ENCODE data around the gene IPO13.

Gene IPO13

DNA sequence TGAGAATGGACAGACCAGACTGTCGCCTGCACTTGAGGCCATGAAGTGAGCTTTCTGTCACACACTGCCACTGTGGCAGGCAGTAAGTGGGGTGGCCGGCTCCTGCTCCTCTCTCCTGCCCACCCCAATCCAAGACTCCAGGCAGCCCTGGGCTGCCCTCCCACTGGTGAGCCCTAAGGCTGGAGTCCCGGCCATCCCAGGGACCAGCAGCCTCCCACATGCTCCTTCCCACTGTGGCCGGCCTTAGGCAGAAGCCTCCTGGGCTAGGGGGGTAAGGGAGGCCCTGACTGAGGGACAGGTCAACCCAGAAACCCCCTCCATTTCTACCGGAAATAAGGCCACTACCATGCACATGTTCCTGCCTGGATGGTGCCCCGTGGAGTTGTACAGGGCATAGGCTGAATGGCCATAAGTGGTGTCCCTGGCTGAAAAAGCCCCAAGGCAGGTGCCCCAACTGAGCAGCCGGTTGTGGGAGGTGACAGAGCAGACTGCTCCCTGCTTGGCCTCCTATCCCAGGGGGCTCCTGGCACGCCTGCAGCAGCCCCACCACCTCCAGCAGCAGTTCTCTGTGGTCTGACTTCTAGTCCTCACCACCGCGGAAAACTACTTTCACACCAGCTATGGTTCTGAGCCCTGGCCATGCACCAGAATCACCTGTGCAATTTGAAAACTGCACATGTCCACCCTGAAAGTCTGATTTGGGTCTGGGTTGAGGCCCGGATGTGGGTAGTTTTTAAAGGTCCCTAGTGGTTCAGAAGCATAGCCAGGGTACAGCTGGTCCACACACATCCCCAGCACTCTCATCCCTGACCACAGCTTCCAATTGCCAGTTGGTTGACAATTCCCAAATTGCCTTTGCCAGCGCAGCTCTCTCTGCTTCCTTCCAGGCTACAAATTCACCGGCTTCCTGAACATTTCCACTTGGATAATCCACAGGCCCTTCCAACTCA lies 14.8 kb upstream of the IPO13 start:
- no peak for DNase-seq

DNA sequence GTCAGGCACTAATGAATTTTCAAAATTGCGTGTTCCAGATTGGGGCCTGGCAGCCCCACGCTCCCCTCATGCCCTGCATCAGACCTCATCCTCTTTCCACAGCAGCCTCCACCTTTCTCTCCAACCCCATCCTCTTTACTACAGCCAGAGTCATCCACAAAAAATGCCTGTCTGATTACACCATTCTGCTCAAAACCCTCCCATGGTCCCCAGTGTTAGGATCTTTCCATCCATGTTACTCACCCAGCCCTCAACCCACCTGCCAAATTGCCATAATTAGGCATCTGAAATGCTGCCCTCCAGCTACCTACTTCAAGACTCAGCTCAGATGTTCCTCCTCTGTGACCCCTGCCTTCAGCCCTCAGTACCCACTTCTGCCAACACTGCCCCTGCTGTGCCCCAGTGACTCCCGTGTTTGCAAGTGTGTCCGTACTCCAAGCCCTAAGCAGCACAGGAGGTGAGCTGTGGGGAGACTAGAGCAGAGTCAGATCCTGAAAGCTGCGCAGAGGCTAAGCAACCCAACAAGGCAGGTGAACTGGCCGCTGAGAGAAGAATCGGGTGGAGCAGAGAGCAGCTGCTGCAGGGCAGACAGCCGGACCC lies 13.9 kb upstream of the IPO13 start:
- DNase-seq = no peak

DNA sequence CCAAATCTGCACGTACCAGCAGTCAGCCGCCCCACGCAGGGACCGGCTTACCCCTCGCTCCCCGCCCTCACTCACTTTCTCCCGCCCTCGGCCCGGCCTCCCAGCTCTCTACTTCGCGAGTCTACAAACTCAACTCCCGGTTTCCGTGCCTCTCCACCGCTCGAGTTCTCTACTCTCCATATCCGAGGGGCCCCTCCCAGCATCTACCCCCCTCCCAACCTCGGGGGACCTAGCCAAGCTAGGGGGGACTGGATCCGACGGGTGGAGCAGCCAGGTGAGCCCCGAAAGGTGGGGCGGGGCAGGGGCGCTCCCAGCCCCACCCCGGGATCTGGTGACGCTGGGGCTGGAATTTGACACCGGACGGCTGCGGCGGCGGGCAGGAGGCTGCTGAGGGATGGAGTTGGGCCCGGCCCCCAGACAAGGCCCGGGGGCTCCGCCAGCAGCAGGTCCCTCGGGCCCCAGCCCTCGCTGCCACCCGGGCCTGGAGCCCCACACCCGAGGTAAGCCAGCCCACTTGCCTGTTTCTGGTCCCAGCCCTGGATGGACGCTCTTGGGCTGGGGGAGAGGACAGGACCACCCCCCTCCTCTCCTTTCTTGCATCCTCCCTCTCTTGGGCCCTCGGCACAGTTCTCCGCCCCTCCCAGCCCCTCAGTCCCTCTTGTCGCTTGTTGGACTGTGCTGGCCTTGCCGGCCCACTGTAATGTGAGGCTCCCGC lies 13.2 kb upstream of the IPO13 start, which contains the start of gene ARTN:
Gene ARTN (plus strand): TSS at position 416 of the 715 bp plus-strand sequence. CDS start 1,856 bp downstream, outside the sequence.
- peak; percentile 37 for DNase-seq

DNA sequence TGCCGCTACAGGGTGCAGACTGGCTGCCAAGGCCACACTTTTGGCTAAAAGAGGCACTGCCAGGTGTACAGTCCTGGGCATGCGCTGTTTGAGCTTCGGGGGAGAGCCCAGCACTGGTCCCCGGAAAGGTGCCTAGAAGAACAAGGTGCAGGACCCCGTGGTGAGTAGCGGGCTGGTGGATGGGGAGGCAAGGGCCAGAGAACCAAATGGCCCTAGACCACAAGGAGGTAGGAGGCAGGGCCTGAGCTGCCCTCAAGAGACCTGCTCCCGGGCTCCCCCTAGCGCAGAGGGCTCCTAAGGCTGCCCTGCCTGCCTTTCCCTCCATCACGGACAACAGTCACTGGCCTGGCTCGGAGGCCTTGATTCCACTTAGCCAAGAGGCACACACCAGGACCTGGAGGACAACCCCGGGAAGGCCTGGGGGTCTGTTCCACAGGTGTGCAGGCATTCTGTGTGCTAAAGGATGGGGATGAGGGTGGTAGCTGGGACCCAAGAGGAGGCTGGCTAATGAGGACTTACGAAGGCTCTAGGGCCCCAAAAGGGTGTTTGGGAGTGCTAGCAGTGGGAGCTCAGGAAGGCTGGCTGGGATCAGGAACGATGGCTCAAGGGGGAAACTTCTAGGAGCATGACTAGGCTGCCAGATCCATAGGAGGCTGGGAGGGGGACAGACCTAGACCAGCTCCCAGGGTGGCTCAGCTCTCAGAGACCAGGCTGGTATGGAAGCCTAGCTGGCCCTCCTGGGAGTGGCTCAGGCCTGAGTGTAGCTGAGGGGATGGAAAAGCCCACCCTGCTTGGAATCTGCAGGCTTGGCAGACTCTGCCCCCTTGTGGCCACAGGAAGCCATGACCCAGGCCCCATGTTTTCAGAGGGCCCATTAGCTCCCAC lies 12.4 kb upstream of the IPO13 start:
- peak; percentile 88 for DNase-seq

DNA sequence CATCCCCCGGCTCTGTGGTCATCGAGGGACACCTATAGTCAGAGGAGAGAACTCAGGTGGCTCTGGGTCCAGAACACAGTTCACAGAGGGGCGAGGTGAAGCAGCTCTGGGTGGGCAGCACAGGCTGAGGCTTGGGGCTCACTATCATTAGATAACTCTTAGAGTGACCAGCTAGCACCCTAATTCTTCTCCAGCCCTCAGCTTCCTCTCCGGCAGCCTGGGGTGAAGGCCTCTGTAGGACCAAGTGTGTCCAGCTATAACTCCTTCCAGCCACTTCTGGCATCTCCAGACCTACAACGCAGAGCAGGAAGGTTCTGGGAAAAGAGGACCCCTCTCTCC lies 11.8 kb upstream of the IPO13 start:
- DNase-seq = no peak

DNA sequence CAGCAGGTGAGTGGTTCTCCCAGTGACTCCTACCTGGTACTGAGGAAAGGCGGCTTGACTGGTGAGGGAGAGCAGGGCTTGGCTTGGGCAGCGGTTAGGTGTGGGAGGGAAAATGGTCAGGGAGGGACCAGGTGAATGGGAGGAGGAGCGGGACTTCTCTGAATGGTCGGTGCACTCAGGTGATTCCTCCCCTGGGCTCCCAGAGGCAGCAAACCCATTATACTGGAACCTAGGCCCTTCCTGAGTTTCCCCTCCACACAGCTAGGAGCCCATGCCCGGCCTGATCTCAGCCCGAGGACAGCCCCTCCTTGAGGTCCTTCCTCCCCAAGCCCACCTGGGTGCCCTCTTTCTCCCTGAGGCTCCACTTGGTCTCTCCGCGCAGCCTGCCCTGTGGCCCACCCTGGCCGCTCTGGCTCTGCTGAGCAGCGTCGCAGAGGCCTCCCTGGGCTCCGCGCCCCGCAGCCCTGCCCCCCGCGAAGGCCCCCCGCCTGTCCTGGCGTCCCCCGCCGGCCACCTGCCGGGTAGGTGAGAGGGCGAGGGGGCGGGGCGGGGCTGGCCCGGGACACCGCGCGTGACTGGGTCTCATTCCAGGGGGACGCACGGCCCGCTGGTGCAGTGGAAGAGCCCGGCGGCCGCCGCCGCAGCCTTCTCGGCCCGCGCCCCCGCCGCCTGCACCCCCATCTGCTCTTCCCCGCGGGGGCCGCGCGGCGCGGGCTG lies 10.9 kb upstream of the IPO13 start:
- DNase-seq = no peak

DNA sequence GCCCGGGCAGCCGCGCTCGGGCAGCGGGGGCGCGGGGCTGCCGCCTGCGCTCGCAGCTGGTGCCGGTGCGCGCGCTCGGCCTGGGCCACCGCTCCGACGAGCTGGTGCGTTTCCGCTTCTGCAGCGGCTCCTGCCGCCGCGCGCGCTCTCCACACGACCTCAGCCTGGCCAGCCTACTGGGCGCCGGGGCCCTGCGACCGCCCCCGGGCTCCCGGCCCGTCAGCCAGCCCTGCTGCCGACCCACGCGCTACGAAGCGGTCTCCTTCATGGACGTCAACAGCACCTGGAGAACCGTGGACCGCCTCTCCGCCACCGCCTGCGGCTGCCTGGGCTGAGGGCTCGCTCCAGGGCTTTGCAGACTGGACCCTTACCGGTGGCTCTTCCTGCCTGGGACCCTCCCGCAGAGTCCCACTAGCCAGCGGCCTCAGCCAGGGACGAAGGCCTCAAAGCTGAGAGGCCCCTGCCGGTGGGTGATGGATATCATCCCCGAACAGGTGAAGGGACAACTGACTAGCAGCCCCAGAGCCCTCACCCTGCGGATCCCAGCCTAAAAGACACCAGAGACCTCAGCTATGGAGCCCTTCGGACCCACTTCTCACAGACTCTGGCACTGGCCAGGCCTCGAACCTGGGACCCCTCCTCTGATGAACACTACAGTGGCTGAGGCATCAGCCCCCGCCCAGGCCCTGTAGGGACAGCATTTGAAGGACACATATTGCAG lies 10.2 kb upstream of the IPO13 start:
- DNase-seq = peak; percentile 71

DNA sequence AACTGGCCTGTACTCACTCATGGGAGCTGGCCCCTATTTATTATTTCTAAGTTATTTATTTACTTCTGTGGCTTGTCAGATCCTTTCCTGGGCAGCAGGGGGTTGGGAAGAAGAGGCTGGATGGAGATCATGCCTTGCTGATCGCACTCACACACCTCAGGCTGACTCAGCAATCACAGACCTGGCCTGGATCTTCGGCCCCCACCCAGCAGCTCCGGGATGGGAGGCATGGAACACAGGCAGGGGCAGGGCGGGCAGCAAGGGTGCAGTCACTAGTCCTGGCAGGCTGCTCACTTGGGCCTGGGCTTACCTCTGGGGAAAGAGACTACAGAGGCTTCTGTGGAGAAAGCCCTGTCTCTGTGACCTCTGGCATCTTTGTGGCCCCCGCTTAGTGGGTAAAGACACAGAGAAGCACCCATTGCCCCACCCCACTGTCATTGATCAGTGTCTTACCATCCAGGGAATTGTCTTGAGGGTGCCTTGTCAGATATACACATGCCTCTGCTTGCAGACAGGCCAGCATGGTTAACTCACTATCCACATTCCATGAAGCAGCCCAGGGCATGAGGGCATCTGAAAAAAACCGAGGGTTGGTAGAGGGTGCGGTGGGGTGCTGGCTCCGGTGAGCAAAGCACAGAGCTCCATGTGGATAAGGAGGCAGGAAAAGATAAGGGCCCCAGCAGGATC lies 9.4 kb upstream of the IPO13 start:
- no peak for DNase-seq

DNA sequence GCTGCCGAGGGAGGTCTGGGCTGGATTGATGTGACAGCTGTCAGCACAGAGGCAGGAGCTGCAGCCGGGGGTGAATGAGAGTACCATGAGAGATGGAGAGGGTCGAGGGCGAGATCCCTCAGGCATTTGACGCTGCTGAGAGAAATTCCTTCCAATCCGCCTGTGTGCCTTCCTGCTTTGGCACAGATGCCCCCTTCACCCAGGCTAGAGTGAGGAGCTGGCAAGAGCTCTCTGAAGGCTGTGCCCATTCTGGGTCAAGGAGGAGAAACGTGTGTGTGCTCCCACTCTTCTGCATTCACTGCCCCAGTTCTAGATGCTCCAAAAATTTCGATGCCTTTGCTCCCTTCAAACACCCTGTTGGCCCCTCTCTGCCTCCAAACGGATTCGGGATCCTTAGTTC lies 8.4 kb upstream of the IPO13 start:
- no peak for DNase-seq

DNA sequence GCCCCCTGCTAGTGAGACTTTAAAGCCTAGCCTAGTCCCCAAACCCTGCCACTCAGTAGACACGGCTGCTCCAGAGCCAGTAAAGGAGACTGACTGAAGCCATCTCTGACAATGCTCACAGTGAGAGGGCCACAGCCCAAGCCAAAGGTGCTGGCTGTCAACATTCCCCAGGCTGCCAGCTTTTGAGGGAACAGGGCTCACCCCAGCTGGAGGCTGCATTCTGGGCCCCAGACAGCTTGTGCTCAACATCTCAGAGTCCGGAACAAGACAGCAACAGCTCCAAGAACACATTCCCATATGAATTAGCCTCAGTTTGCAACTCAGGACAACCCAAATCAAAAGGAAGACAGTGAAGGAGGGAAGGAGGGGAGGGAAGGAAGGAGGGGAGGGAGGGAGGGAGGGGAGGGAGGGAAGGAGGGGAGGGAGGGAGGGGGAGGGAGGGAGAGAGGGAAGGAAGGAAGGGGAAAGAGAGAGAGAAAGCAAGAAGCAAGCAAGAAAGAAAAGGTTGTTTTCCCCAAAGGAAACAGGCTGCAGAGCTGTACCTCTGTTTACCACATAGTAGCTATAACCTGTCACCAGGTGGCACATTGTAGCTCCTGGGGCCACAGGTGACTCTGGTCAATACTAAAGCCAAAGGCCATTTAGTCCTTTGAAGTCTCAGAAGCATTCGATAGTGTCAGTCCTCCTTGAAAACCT lies 7.7 kb upstream of the IPO13 start:
- DNase-seq = no peak

DNA sequence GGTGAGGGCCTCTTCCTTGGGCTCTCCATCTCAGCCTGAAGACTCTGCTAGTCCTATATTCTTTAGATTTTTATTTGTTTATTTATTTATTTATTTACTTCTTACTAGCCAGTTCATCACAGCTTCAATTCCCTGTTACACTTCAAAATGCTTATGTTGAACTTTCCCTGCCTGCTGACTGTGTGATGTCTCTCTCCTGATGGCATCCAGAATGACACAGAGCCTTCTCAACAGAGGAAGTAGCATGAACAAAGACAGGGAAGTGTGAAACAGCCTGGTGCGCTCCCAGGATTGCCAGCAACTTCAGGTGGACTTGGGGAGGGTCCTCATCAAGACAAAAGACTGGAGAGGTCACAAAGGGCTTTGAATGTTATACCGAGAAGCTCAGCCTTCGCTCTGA lies 4.3 kb upstream of the IPO13 start:
- DNase-seq = no peak

DNA sequence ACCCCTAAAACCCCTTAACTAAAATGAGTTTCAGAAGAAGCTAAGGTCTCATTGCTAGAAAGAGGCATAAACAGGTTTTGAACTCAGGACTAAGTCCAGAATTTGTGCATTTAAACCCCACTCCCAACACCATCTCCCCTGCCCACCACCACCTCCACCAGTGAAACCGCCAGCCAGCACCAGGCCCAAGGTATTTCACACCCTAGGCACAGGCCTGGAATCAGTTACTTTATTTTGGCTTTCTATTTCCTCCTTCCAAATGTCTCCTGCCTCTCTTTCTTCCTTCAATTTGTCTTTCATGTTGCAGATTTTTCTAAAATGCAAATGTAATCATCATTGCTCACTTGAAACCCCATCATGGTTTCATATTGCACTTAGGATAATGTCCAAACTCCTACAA lies 1.9 kb upstream of the IPO13 start:
- no peak for DNase-seq

DNA sequence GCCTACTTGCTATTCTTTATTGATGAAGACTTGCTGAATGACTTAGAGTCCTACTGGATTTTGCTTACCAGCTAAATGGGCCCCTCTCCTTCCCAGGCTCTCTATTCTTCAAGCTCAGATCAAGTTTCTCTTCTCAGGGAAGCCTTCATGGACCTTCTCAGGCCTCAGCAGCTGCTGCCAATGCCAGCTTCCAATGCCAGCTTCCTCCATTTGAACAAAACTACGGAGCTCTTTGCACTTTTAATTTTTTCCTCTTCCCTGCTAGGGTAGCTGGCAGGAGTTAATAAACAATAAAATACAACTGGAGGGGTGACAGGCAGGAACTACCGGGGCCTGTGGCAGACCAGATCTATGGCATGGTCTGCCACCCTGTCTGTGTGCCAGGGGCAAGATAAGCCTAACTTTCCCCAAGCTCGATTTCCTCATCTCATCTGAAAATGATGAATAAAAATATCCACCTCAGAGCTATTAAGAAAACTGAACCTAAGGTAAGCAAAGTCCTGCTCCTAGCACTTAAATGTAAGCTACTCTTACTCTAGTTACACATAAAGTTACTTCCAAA lies 995 bp upstream of the IPO13 start:
- DNase-seq = peak; percentile 65

DNA sequence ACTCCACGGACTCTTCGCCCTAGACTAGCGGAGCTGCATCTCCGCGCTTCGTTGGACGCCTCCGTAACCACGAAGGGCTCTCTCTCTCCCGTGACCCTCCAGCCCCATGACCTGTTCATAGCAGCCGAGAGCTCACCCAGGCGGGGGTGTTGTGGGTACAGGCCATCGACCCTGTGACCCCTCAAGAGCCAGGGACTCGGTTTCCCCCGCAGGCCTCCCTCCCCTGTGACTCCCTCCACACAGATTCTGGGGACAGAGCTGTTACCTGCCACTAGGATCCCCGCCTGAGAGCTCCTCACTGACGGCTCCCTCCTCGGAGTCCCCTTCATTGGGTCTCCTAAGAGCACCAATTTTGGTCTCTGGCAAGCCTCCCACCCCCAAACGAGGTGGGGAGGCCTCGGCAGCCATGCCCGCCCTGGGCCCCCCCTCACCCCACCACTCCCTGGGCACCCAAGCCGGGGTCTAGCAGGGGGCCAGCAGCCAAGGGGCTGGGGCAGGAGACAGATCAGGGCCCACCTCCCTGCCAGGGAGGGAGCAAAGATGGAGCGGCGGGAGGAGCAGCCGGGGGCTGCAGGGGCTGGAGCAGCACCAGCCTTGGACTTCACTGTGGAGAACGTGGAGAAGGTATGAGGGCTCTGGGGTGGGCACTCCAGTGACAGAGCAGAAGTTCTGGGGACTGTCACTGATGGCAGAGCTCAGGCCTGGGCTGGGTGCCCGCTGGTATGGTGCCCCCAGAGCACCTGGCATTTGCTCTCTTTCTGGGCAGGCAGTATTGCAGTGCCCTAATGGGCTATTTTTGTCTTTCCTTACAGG lies 517 bp downstream of the IPO13 start:
- no peak for DNase-seq

DNA sequence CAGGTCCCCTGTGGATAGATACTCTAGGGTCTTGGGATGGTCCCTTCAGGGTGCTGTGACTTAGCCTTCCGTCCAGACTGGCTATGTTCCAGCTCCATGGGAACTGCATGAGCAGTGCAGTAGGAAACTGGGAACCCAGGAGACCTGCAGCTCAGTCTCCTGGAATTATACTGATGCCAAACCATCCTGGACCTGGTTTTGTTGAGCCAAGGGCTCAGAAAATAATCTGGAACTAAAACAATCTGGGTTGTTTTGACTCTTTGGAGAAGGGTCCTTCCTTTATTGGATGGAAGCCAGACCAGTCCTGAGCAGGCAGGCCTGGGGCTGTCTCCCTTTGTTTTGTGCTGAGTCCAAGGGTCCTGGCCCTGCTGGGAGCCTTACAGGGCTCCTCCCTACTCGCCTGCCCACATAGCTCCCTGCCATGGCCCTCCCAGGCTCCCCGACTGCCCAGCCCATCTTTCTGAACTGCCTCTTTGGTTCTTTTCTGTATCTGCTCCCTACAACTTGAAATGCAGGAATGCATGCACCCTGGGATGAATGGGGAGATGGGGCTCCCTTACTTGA lies 1.2 kb downstream of the IPO13 start:
- DNase-seq = no peak

DNA sequence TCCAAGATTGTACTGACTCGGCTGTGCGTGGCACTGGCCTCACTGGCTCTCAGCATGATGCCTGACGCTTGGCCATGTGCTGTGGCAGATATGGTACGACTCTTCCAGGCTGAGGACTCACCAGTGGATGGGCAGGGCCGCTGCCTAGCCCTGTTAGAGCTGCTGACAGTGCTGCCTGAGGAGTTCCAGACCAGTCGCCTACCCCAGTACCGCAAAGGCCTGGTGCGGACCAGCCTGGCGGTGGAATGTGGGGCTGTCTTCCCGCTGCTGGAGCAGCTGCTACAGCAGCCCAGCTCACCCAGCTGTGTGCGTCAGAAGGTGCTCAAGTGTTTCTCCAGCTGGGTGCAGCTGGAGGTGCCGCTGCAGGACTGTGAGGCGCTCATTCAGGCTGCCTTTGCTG lies 2.9 kb downstream of the IPO13 start:
- DNase-seq = no peak

DNA sequence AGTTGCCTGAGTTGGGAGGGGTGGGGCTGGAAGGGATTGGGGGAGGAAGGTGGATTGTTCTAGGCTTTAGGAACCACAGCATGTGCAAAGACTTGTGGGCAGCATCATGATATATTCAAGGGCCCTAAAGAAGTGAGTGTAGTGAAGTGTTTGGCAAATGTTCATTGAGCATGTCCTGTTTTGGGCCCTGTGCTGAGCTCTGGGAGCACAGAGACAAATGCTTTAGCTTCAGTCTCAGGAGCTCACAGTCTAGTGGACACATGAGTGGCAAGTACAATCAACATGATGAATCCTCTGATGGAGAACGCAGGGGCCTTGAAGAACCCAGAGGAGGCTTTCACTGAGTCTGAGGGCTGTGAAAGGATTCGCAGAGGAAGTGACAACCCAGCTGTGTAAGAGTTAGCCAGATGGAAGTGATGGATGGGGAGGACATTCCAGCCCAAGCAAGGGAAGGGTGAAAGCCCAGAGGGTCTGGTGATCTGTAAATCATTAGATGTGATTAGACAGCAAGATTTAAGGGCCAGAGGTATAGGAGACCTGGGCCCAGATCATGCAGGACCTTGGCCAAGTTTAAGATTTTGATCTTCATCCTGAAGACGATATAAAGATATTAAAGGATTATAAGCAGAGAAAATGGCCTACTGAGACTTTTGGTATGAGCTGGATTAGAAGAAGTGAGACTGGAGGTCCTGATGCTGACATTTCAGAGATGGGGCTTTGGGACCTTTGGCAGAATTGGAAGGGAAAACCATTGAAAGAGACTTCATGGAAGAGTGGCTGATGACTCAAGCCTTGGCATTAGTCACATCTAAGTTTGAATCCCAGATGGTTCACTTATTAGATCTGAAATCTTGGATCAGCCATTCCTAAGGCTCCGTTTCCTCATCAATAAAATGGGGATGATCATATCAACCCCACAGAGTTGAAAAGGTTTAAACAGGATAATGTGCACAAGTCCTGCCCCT lies 4.6 kb downstream of the IPO13 start:
- no peak for DNase-seq
